Amniotic stem cell (primary cell): ENCODE data around the gene CHGA.

Experiments
- DNase-seq: peaks from one replicate; lab custom pipeline; 2025; lab: John Stamatoyannopoulos, UW

The CHGA gene, protein sequence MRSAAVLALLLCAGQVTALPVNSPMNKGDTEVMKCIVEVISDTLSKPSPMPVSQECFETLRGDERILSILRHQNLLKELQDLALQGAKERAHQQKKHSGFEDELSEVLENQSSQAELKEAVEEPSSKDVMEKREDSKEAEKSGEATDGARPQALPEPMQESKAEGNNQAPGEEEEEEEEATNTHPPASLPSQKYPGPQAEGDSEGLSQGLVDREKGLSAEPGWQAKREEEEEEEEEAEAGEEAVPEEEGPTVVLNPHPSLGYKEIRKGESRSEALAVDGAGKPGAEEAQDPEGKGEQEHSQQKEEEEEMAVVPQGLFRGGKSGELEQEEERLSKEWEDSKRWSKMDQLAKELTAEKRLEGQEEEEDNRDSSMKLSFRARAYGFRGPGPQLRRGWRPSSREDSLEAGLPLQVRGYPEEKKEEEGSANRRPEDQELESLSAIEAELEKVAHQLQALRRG

DNA sequence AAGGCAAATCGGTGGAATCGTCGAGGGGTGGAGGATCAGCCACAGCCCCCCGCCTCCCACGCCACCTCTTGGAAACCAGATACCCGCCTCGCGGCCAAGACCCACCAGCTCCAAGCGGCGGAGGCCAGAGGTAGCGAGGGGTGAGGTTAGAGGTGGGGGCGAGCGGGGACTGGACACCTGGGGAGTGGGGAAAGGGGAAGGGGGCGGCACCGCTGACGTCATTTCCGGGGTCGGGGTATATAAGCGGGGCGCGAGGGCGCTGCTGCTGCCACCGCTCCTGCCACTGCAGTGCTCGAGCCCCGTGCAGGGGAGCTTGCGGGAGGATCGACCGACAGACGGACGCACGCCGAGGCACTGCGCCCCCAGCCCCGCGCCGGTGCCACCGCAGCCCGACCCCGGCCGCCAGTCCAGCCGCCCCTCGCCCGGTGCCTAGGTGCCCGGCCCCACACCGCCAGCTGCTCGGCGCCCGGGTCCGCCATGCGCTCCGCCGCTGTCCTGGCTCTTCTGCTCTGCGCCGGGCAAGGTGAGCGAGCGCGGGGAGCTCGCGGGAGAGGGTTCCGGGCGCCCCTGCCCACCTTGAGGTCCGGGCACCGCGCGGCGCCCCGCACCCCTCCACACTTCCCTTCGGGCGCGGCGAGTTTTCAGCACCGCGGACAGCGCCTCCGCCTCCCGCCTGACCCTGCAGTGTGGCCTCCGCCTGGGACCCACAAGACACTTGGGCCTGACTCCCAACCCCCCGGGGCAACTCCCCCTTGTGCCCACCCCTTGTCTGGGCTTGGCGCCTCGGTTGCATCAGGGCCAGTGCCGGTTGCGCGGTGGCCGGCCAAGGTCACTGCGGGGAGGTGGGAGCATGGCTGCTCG, at the start of gene CHGA:
Gene CHGA, plus strand, starts transcription at position 268 of the 861 bp plus-strand sequence. Its CDS starts 210 bp downstream, at position 478.
- DNase-seq = no peak

DNA sequence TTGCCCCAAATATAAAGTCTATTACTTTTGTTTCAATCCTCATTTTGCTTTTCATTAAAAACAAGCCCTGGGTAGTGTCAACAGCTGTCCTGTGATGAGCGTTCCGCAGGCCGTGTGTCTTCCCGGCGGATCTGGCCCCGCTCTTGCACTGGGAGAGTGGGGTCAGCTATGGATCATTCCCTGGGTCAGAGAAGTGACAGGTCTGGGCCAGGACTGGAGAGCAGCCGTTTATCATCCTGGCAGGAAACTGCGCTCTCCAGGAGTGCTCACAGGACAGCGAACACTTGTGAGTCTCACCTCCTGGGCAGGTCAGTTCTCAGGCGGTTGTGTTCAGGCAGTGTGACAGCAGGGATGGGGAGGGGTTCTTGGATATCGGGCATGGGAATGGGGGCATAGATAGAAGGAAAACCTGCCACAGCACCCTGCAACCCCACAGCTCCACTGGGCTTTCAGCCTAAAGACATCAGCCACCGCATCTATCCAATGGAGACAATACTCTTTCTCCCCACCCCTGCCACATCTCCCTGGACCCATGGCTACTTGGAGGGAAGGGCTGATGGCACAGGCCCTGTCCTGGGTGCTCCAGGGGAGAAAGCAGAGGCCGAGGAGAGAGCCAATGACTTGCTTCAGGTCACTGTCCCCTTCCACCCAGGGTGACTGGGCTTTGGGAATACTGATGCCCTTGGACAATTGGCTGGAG, 47.8 kb upstream of the CHGA start:
- DNase-seq = no peak

DNA sequence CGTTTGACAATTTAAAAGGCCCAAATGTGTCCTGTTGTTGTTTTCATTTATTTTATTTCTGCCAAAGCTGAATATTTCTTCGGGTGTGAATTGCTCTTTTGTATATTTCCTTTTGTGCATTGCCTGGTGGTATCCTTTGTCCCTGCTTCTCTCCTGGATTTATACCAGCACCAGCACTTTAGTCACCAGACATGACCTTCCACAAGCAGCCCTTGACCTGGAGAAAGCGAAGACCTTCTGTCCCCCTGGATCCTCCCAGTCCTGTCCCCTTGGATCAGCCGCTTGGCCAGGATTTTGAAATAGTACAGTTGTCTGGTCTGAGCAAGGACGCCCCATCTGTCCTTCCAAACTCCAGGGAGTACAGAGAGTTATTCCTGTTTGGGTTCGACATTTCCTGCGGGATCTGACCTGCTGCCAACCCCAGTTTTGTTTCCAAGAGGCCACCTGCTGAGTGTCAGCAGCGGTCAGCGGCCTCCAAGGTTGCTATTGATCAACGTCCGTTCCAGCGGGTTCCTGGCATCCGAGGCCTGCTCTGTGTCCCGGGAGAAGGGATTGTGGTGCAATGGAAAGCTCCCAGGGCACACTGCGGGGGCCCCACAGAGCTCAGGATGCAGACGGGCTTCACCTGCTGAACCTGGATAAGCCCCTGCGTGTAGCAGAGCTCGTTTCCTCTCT, 45.1 kb upstream of the CHGA start:
- no peak for DNase-seq

DNA sequence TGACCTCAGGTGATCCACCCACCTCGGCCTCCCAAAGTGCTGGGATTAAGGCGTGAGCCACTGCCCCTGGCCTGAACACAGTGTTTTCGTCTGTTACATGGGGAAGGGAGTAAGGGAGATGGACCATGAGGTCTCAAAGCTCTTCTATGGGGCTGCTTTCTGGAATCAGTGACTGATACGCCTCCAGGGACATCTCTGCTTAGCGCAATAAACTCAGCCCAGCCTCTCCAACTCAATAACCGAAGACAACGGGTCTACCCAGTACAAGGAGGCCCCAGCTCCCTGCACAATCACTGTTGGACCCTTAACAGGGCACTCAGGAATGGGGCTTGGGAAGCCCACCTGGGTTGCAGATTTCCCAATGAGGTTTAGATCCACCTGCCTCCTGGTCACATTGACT, 42.6 kb upstream of the CHGA start:
- DNase-seq = no peak

DNA sequence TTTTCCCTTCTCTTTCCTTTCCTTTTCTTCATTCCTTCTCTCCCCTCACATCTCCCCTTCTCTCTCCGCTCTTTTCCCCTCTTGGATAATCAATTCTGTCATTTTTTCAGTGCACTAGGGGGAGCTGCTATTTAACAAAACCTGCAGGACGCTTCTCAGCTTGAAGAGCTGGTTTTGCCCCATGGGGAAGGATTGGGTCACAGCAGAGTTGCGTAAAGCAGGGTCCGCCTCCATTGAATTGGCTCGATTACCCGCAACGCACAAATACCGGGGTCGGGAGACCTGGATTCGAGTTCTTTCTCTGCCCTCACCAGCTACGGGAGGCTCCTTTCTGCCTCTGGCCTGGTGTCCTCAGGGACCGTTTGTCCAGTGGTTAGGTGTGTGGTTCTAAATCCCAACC, 42.1 kb upstream of the CHGA start:
- no peak for DNase-seq

DNA sequence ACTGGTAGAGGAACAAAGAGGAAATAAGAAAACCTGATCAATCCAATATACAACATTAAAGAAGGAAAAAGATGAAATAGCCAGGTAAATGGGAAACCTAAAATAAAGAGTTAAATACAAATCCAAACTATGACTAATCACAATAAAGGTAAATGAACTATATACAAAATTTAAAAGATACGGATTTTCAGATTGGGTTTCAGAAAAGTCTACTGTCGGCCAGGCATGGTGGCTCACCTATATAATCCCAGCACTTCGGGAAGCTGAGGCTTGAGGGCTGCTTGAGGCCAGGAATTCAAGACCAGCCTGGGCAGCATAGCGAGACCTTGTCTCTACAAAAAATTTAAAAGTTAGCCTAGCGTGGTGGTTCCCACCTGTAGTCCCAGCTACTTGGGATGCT, 39.9 kb upstream of the CHGA start:
- DNase-seq = no peak

DNA sequence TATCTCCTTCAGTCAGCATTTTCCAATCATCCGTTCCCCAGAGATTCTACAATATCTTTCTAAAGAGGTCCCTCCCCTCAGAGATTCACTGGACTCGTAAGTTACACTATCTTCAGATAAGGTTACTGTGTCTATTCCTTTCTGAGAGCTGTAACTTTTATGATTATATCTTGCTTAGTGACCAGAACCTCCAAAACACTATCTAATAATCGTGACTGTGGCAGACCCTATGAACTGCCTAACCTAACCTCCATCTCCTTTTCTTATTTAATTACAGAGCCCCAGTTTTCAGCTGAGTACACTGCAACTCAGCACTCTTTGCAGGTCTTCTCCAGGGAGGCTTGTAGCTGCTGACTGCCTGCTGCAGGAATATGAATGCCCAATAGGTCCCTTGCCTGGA, 38.5 kb upstream of the CHGA start:
- DNase-seq = no peak

DNA sequence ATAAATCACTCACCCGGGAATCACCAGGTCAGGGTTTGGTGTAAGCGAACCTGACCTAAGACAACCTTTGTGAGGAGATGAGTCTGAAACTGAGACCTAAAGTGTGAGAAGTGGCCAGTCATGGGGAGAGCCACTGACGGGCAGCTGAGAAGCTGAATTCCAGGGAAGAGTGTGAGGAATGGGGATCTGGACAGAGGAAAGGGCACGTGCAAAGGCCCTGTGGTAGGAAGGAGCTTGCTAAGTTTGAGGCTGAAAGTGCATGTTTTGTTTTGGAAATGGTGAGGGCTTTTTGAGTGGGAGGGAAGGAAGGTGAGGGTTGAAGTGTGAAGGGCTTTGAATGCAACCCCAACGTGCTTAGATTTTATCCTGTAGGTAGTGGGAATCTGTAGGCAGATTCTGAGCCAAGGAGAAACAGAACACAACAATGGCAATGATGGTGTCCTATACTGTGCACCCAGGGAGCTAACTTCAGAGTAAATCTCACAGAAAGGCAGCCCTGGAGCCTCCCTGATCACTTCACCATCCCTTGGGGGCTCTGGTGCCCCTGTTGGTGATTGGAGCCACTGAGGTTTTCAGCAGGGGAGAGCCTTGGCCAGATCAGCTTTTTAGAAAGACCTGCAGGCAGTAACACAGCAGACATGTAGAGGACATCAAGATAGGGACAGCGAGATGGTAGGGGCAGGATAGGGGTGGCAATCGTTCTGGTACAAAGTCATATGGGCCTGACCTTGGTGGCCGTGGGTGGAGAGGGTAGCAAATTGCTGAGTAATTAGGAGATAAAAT, 37.5 kb upstream of the CHGA start:
- no peak for DNase-seq

DNA sequence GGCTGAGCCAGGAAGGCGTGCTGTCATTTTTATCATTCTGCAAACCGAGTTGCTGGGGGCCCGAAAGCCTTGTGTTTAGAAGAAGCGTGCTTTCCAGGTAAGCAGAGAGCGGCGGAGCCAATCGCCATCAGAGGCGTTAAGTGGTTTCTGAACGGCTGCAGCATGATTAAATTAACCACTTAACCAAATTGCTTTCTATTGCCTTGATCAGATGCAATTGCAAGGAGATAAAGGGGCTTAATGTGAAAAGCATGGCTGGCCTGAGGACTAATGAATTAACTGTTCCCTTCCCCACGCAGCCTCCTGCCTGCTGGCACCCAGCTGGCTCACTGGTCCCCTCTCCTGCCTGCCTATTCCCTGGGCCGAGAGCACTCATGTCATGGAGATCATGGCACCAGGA, 36.6 kb upstream of the CHGA start:
- DNase-seq = no peak

DNA sequence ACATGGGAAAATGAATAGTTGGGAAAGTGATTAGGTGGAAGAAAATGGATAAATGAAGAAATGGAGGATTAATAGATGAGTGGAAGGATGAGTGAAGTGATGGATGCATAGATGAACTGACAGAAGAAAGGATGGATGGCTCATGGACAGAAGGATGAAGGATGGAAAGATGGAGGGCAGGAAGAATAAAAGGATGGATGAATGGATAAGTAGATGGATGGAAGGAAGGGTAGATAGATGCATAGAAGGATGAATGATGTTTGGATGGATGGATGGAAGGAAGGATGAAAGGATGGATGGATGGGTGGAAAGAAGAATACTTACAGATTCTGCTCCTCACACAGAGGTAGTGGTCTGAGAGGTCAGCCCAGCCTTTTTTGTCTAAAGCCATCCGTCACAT, 35.8 kb upstream of the CHGA start:
- DNase-seq = no peak

DNA sequence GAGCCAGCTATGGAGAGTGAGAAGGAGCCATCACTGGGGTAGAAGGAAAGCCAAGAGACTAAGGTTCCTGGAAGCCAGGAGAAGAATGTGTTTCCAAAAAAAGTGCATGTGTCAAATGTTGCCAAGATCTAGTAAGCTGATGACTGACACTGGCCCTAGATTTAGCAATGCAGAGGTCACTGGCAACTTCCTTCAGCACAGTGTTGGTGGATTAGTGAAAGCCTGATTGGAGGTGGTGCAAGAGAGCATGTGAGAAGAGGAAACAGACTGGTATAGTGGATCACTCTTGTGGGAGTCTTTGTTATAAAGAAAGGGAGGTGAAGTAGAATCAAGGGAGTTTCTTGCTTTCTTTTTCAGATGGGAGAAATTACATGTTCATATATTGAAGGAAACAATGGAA, 34.1 kb upstream of the CHGA start:
- DNase-seq = no peak

DNA sequence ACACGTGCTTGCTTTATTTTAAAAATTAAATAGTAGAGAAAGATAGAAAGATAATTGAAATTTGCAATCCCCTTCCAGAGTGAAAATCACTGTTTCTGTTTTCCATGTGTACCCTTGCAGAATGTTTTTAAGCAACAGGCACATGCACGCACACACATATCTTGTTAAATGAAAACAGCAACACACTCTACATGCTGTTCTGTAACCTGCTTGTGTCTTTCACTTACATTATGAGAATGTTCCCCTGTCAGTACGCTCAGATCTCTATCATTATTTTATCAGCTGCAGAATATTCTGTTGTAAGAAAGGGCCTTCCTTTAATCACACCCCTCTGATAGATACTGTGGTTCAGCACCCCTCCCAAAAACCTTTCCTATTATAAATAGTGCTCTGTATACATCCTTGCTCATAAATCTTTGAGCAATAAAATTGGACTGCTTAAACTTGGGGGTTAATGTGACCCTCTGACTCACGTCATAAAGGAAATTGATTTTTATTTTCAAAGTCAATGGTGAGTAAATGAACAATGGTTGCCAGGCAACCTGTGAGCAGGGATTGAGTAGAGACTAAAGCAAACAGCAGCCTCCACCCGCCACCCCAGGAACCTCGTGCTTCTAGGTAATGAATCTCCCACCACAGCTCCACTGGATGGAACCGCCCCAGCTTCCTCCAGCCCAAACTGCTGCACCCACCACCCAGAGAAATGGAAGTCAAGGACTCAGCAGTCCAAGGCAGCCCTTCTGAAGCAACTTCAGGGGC, 31.9 kb upstream of the CHGA start:
- DNase-seq = no peak

DNA sequence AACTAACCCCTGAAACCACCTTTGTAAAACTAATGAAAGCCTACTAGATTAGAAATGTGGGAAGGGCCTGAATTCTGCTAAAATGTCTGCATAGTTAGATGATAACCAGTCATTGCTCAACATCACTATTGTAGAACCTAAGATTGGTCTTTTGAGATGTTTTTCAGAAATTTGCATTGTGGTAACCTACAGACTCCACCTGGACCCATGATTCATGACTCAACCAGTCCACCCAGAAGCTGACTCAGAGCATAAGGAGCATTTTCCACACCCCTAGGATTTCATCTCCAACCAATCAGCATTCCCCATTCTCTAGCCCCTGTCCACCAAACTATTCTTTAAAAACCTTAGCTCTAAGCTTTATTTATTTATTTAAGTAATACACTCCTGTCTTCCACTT, 30.4 kb upstream of the CHGA start:
- DNase-seq = no peak

DNA sequence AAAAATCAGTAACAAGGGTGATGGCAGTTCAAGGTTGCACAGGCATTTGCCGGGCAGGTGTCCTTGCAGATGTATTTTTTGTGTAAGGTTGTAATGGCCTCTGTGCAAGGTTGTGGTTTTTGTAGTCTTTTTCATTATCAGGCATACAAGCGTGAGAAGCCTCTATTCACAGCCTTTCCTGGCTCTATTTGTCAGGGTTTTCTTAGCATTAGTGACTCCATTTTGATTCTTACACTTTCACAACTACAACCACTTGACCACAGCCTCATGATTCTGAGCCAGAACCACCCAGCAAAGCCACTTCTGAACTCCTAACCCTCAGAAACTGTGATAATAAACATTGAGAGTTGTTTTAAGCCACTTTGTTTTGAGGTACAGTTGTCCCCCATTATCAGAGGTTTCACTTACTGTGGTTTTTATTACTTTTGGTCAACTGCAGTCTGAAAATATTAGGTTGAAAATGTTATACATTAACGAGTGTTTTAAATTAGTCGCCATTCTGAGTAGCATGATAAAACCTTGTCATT, 27.5 kb upstream of the CHGA start:
- no peak for DNase-seq

DNA sequence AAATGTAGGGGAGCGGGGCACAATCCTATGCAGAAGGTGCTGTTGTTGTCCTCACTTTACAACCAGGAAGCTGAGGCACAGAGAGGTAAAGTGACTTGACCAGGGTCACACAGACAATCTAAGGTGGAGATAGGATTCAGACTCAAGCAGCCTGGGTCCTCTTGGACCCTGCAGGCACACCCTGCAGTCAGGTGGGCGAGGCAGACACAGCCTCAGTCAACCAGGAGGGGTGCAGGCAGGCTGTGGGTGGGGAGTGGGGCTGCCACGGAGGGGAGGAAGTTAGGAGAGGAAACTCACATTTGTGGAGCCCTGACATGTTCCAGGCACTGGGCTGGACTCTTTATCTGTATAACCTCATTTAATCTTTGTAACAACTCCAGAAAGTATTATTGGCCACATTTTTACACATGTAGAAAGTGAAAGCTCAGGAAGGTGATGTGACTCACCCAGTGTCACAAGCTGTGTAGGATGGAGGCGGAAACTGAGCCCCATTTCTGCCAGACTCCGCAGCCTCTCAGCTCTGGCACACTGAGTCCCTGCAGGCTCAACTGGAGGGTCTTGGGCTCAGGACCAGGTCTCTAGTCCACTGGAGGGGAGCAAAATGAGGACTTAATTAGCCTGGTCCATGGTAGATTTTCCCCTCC, 24.9 kb upstream of the CHGA start:
- no peak for DNase-seq

DNA sequence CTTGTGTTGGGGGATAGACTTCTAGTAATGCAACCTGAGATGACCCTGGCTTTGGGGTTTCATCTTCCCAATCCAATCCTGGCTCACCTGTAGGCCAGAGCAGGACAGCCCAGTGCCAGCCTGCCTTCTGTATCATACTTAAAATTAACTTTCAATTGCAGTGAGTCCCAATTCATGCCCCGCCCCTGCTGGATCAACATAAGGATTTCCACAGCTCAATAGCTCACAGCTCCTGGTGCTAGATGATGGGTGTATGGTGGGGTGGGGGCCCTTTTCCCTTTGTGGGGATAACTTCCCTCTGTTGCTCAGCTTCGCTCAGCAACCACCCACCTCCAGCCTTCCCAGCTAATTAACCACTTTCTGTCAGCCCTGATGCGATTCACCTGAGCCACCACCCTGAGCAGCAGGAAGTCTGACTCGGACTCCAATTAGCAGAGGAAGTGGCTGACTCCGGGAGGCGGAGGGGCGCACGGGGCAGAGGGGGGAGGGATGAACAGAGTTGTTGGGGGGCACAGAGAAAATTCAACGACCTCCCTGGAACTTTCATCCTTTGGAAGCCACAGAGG, 24.3 kb upstream of the CHGA start:
- DNase-seq = no peak

DNA sequence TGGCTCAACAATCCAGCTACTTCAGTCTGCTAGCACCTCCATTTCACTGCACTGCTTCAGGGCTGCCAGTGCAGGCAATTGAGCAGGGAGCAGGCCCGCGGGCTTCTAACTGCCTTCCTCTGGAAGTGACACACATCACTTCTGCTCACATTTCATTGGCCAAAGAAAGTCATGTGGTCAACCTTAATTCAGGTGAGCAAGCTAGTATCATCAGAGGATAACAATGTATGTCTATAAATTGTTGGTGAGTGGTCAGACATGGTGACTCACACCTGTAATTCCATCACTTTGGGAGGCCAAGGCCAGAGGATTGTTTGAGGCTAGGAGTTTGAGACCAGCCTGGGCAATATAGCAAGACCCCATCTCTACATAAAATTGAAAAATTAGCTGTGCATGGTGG, 22.3 kb upstream of the CHGA start:
- DNase-seq = no peak

DNA sequence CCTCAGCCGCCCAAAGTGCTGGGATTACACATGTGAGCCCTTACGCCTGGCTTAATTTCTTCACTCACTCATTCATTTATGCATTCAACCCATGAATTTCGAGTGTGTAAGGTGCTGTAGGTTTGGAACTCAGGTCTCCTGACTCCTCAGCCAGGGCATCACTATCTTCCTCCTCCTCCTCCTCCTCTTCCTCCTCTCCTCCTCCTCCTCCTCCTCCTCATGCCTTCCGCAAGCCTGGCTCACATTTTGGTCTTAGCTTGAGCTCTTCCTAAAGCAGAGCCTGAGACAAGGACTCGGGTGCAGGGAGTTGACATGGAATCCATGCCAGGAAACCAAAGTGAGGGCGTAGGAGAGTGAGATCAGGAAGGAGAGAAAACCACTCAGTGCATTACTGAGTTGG, 20.8 kb upstream of the CHGA start:
- DNase-seq = no peak

DNA sequence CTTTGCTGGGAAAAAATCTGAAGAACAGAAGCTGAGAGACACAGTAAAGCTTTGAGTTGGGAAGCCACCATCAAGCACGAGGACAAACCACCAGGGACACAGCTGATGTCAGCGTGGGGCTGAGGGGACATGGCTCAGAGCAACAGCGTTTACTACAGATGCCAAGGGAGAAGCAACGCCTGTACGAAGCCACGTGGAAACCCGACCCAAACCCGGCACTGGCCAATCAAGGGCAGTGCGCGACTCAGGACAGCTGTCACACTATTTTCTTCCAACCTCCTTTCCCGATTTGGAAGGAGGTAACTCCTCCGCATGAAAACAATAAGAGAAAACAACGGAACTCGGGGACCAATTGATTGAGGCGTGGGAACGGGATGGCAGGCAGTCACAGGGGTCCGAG, 20.2 kb upstream of the CHGA start:
- no peak for DNase-seq
